Measurements from ENCODE around the gene BEST3. TPM values are rescaled to one million over a fixed set of nuclear protein-coding genes. Genes with fewer than 3 reads are reported as not detected.
"Not testable (repeated sequence)": the region's sequence is repeated elsewhere in the genome, so short reads cannot be mapped to it uniquely, and the experiment has no call there.

BEST3 gene
- polyA plus RNA-seq, 1 donor: 55.5 TPM

DNA sequence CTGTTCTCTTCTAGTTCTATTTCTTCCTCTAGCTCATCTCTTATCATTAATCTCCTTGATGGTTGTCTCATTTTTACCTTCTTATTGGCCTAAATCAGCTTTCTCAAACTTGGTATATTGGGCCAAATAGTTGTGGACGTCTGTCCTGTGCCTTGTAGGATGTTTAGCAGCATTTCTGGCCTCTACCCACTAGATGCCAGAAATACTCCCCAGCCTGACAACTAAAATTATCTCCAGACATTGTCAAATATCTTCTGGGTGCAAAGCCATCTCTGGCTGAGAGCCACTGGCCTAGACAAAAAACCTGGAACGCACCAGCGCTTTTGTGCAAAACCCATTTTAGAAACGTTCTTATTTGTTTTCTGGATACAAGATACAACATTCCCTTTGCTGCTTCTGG, 49.6 kb downstream of the BEST3 start:
- DNase-seq (ENCODE audit: low read depth): no peak

DNA sequence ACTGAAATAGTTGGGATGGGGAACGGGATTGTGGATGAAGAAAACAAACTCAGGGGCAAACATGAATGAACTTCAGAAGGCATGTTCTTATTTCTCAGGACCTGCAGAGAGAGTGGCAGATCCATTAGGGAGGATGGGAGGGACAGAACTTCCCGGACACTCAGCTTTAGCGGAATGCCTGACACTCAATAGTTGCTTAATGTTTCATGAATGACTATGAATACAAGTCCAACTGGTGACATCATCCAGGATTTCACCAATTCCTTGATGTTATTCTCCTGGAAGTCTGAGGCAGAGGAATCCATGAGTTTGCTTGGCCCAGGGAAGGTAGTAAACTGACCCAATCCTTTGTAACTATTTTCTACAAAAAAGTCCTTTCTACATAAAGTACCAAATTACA, 50.6 kb downstream of the BEST3 start:
- no peak for DNase-seq (ENCODE audit: low read depth)

DNA sequence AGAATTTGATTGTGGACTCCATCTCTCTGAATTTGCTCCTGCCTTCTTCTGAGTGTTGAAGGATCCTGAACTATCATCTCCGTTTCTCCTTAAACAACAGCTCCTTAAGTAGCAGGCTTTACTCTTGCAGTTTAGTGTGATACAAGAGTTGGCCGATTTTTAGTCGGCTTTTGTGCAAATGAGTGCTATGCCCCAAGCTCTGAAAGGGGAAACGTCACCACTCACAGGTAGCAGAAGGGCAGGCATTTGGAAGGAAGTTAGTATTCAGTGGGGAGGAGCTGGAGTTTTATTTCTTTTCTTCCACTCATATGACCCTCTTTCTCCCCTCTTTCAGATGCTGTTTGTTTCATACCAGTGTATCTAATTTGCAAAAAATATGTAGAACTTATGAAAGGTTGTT, 51.9 kb downstream of the BEST3 start:
- DNase-seq (ENCODE audit: low read depth): no peak

DNA sequence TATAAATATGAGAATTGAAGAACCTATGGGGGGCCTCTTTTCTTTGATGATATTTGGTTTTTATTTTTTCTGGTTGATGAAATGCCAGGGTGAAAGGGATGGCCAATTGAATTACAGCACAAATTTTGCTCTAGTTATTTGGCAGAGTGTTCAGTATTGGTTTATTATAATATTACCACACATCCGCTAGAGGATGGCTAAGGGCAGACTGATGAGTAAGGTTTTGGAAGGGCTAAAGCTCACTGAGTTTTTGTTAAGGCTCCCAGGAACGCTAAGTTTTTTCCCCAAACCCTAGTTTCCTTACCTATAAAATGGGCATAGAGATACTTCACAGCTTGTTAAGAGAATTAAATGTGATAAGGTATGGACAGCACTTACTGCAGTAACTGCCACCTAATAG, 54.1 kb downstream of the BEST3 start:
- no peak for DNase-seq (ENCODE audit: low read depth)

DNA sequence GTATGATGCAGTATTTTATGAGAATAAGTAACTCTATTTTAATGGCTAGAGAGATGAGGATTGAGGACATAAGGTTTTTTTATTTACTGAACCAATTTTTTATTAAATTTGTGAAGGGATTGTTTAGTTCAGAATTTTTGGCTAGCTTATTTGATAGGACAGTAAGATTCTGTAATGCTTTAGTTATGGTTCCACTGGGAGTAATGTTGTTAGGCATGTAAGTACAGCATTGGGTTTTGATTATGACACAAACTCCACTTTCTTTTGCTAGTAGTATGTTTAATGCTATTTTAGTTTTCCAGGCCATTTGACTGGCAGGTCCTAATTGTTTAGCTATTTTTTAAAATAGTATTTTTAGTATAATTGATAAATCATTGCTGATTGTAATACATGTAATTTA, 54.6 kb downstream of the BEST3 start:
- DNase-seq (ENCODE audit: low read depth): no peak

DNA sequence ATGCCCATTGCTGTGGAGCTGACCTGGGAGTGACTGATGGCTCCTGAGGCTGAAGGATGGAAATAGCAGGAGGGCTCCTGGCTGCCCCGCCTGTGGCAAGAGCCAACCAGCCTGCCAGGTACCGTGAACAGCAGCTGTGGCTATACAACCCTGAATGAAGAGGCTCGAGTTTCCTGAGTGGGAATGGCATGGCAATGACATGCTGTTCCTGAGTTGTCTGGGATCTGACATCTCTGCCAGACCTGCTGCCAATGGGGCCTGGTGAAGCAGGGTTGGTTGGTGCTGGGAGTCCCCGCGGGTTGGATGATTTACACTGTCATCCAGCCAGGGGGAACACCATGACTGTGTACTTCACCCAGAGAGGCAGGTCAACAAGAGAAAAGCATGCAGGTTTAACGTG, 56.6 kb downstream of the BEST3 start:
- no peak for DNase-seq (ENCODE audit: low read depth)

DNA sequence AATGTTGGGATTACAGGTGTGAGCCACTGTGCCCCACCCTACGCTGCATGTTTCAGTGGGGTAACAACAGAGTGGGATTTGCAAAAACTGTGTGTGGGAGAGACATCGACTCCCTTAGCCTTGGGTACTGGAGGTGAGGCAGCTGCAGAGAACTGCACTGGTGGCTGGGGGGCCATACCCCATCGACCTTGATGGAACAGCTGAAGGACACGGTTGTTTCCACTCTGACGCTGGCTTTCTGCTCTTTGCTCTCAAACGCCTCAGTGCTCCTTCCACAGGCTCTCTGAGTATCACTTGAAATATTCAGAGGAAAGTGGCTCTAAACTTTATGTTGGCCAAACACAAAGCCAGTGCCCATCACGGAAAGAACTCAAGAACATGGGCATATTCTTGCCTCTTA, 57.6 kb downstream of the BEST3 start:
- DNase-seq (ENCODE audit: low read depth): no peak

DNA sequence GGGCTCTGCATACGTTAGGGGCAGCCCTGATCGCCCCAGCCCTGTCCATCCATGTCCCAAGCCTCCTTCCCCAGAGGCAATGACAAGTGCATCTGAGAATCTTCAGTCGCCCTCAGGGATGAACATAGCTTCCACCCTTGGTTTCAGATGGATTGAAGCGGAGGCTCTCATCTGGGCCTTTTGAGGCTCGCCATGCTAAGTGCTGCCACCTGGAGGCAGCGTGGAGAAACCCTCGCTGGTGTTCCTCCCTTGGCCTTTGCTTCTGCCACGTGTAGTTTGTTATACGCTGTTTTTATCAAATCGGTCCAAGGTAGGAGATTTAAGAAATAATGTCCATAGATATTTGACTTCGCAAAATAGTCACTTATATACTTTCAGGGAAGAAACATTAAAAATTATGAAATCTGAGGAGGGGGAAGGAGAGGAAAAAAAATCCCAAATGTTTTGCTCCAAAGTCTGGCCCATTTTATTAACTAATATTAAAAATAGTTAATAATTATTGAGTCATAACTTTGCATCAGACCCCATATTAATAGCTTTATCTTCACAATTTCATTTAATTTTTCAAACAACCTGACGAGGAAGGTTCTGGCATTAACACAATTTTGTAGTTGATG, 59.6 kb downstream of the BEST3 start:
- DNase-seq (ENCODE audit: low read depth): no peak

DNA sequence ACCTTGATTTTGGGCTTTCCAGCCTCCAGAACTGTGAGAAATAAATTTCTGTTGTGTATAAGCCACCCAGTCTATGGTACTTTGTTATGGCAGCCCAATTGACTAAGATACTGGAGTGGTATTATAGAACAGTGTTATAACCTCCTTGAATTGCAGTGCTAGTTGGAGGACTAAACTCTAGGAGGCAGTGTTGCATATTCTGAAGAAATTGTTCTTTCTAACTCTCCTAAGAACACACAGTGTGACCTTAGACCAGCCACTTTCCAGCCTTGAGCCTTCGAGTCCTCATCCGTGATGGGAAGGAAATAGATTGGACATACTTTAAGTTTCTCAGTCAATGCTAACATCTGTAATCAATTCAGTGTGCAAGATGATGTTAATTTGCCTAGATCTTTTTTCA, 66.0 kb downstream of the BEST3 start:
- no peak for DNase-seq (ENCODE audit: low read depth)

DNA sequence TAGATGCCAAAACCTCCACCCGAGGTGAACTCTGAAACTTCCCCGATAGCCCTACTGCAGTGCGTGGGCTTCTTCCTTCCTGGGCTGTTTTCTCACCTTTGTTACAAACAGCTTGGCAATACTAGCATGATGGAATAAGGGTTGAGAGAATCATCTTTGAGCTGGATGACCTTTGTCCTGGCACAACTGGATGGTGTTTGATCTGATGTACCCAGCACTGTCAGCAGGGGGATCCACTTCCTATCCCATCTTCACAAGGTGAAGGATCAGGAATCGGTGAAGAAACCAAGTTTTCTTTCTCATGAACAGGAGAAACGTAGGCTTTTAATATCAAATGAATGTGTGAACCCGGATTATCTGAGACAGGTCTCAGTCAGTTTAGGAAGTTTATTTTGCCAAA, 68.9 kb downstream of the BEST3 start:
- no peak for DNase-seq (ENCODE audit: low read depth)

DNA sequence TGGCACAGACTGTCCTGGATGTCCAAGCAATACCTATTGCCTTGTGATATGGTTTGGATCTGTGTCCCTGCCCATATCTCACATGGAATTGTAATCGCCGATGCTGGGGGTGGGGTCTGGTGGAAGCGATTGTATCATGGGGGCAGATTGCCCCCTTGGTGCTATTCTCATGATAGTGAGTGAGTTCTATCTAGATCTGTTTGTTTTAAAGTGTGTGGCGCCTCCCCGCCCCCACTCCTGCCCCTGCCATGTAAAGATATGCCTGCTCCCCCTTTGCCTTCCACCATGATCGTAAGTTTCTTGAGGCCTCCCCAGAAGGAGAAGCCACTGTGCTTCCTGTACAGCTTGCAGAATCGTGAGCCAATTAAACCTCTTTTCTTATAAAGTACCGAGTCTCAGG, 71.6 kb downstream of the BEST3 start:
- no peak for DNase-seq (ENCODE audit: low read depth)

DNA sequence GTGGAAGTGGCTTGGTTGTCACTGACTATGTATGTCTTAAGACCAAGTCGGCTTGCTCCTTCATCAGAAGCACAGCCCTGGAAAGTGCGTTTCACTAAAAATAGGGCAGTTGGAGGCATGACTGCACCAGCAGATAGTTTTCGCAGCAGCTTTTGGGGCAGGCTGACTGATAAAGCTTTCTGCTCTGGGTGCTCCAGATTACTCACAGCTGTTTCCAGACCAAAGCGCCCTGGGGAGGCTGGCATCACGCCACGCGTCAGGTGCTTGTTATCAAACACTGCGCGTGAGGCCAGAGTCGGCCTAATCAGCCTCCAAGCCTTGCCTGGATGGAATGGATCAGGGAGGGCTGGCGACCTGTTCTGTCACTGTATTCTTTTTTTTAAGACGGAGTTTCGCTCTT, 75.1 kb downstream of the BEST3 start:
- DNase-seq (ENCODE audit: low read depth): no peak

DNA sequence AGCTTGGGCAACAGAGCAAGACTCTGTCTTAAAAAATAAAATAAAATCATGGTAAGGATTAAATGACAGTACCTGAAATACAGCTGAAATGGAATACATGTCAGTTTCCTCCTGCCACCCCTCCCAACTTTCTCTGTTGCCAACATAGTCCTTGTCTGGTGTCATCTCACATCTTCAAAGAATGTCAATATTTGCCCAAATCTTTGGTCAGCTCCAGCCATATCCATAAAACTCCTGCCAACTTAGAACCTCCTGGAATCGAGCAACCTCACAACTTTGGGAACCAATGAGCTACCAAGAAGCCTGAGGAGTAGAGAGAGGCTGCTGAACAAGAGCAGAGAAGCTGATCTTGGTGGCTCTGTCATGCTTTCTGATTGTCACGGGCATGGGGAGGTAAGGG, 77.6 kb downstream of the BEST3 start:
- DNase-seq (ENCODE audit: low read depth): no peak

DNA sequence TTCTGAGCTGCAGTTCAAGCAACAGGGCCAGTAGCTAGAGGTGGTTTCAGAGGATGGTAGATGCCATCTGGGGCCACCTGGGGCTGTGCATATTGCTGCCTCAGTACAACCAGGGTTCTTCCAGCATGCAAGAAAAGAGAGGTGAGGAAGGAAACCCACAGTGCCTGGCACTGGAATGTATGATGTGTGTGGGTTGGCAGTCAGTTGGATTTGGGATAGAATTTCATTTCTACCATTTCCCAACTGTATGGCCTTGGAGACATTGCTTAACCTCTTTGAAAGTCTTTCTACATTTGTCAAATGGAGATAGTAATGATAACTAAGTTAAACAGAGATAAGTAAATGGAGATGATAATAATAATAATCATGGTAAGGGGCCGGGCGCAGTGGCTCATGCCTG, 78.2 kb downstream of the BEST3 start:
- no peak for DNase-seq (ENCODE audit: low read depth)

DNA sequence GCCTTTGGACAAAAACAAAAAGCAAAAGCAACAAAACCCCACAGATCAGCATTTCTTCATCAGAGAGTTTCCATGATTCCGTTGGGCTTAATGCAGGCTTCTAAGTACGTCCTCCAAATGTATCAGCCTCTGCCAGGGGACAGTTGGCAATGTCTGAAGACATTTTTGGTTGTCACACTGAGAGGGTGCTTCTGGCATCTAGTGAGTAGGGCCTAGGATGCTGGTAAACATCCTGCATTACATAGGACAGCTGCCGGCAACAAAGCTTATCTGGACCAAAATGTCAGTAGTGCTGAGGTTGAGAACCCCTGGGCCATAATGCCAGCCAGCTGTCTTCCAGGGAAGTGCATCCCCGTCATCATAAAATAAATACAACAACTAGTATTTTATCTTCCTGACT, 79.0 kb downstream of the BEST3 start:
- DNase-seq (ENCODE audit: low read depth): no peak

DNA sequence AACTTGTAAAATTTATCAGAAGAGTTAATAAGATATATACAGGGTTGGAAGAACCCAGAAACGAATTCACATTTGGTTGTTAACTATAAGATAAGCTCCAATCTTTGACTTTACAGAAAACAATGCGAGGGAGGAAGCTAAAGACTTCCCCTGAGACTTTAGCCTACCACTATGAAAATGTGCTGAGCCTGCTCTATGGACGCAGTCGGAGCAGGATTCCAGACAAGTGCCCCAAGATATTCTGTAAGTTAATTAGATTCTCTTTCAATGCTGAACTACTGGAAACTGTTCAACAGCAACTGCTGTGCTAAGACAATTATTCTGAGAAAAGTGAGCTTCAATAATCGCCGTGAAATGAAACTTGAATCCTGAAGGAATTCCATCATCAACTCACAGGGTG, 80.1 kb downstream of the BEST3 start:
- DNase-seq (ENCODE audit: low read depth): no peak

DNA sequence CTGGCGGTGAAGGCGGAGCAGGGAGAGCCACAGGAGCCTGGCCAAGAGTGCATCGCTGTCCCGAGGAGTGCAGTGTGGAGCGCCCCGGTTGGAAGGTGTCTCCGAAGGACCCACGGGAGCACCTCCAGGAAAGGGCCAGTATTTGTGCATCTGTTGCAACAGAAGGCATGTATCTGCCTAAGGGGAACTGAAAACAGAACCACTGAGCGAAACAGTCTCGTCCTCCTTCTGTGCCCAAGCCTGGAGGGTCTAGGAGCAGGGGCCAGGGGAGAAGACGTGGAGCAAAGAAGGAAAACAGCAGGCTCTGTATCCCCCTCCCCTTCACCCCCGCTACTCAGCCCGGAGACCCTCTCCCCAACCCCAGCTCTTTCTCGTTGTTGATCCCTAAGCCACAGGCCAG, 83.1 kb downstream of the BEST3 start:
- DNase-seq (ENCODE audit: low read depth): no peak

DNA sequence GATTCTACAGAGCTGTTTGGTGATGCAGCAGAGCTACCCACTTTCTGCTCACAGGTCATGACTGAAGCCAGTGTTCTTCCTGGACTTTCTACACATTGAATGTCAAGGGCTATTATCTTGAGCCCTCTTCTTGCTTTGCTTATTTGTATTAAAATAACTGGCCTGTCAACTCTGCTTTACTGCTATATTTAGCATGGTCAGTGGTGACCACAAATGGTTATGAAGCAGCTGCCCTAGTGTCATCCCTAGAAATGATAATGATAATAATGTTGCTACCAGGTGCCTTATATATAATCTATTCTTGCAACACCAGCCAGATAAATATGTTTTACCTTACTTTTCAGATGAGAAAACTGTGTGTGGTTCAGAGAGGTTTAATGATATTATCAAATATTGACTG, 85.8 kb downstream of the BEST3 start:
- DNase-seq (ENCODE audit: low read depth): no peak

DNA sequence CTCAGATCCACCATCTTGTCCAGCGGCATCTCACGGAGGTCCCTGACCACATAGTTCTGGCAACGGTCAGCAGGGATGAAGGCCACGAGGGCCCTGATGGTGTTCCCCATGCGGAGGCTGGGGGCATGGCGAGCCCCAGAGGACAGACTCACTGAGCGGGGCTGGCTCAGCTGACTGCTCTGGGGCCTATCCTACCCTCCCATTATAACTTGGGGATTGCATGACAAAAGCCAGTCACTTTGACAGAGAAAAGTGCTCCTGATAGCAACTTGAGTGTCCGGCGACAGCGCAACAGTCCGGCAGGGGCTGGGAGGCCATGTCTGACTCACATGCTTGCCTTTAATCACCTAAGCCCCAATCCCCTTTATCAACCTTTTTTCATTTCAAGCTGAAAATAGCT, 88.4 kb downstream of the BEST3 start, which contains the start of gene LRRC10:
Gene LRRC10, minus strand, starts transcription at position 179 of the 400 bp plus-strand sequence. Its CDS starts 69 bp downstream, at position 110.
- no peak for DNase-seq (ENCODE audit: low read depth)

DNA sequence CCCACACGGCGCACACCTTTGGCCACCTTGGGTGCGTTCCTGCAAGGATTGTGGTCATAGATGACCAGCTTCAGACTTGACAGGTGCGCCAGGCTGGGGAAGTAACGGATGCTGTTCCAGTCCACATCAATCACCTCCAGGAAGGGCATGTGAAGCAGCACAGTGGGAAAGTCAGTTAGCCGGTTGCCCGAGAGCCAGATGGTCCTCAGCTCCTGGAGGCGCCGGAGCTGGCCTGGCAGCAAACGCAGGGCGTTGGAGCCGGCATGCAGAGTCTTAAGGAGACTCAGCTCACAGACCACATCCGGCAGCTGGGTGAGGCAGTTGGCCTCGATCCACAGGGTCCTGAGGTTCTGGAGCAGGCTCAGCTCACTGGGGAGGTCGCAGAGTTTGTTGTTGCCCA, 89.0 kb downstream of the BEST3 start:
- DNase-seq (ENCODE audit: low read depth): no peak

DNA sequence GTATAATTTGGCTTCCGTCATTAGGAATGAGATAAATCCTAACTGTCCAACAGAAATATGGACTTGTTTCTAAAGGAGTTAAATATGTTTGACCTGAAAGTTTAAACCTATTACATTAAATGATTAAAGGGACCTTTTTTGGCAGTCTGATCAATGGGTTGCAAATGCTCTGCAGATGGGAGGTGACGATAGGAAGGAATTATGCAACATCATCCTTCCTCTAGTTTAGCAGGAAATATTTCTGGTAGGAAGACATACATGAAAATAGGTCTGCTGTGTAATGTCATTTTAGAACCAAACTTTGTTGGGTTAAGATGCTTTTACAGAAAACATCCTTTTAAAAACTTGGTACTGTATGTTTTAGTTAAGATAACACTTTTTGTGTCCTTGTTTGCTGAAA, 91.0 kb downstream of the BEST3 start:
- DNase-seq (ENCODE audit: low read depth): no peak

DNA sequence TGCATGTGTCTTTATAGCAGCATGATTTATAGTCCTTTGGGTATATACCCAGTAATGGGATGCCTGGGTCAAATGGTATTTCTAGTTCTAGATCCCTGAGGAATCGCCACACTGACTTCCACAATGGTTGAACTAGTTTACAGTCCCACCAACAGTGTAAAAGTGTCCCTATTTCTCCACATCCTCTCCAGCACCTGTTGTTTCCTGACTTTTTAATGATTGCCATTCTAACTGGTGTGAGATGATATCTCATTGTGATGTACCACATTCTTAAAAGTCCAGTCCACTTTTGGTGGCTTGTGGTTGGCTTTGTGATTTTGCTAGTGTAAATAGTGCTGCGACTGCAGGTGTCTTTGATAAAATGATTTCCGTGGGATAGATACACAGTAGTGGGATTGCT, 94.8 kb downstream of the BEST3 start:
- not testable (repeated sequence) for DNase-seq (ENCODE audit: low read depth)

All from forelimb muscle (tissue), 1 donor.